HG03095 (cell line): ENCODE data around the gene TRPM3.
"Not testable (repeated sequence)": the region's sequence is repeated elsewhere in the genome, so short reads cannot be mapped to it uniquely, and the experiment has no call there.

Experiments
- ATAC-seq: cut with Tn5 transposase; IDR thresholded peaks from one replicate; pipeline ENCODE4 v1.9.1; 2021; ENCODE audit warnings: moderate library complexity; ENCODE audit not compliant: unreplicated experiment

Gene TRPM3

GRCh38 chr9:70678153-70678552 is 443.3 kb downstream of the TRPM3 start:
- no peak for ATAC-seq

DNA sequence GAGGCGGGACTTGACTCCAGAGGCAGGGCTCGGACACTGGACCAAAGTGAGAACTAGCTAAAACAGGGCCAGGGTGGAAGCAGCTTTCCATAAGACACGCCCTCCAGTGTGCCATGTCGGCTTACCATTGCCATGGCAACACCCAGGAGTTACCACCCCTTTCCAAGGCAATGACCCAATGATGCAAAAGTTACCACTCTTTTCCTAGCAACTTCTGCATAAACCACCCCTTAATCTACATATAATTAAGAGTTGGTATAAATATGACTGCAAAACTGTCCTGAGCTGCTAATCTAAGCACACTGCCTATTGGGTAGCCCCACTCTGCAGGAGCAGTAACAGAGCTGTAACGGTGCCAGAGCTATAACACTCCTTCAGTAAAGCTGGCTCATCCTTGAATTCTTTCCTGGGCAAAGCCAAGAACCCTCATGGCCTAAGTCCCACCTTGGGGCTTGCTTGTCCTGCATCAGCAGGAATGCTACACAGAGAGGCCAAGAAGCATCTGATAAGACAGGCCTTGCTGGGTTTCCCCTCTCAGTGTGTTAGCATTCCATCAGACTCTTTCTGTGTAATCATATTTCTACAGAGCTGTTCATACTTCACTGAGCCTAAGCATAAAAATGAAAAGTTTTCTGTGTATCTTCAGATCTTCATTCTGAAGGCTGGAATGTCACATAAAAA is 444.2 kb downstream of the TRPM3 start:
- ATAC-seq, result no peak

GRCh38 chr9:70675868-70676370 is 445.5 kb downstream of the TRPM3 start:
- ATAC-seq, result no peak

- no peak for ATAC-seq
These were observed 447.6 kb downstream of the TRPM3 start for GRCh38 chr9:70673844-70674243.

DNA sequence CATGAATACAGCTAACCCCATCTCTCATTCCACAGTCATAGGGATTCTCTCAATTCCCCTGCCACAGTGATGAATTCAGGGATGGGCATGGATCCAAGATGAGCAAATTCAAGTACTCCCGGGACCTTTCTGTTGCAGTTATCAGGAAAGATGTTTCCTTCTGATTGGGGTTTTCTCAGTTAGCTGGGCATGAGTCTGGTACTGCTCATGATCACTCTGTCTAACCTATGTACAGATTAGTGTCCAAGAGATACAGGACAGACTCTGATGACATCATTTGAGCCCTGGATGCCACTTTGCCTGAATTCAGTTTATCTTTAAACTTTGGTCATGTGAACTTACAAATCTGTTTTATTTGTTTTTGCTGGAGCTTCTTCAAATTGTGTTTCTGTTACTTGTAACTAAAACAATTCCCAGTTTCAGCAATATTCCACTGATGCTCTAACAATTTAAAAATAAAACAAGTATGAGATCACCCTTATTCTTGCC is 449.2 kb downstream of the TRPM3 start:
- ATAC-seq, result no peak

GRCh38 chr9:70668751-70669150 is 452.7 kb downstream of the TRPM3 start:
- ATAC-seq, result no peak

DNA sequence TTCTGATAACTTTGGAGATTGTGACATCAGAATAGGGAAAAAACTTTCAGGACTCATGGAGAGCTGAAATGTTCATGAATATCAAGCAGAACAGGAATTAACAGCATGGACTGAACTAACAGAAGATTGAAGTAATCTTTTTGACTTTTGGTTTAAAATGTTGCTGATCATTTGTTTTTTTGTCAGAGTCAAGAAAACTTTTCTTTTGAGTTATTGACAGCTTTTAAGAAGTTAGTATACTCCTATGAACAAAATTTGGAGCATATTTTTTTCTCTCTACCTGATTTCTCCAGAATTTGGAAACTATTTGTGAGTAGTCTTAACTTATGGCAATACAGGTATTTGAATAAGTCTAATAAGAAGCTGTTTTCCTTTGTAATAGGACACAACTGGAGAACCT is 462.7 kb downstream of the TRPM3 start:
- ATAC-seq, result no peak

DNA sequence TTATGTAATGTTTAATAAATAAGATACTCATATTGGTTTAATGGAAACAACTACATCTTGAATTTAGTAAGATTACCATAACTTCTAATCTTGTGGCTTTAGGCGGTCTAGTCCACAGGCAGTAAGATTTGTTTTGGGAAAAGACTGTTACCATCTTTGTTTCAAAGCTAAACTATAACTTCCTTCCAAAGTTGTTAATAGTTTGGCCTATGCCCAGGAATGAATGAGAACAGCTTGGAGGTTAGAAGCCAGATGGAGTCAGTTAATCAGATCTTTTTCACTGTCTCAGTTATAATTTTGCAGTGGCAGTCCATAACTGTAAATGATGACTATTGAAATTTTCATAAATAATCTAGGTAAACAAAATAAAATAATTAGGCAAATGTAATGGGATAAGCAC is 465.1 kb downstream of the TRPM3 start:
- ATAC-seq, result no peak

- ATAC-seq, result no peak
These were observed 467.3 kb downstream of the TRPM3 start for GRCh38 chr9:70654144-70654543.

DNA sequence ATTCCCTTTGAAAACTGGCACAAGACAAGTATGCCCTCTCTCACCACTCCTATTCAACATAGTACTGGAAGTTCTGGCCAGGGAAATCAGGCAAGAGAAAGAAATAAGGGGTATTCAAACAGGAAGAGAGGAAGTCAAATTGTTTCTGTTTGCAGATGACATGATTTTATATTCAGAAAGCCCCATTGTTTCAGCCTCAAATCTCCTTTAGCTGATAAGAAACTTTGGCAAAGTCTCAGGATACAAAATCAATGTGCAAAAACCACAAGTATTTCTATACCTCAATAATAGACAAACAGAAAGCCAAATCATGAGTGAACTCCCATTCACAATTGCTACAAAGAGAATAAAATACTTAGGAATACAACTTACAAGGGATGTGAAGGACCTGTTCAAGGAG is 476.8 kb downstream of the TRPM3 start:
- ATAC-seq, result not testable (repeated sequence)

- no peak for ATAC-seq
These were observed 479.1 kb downstream of the TRPM3 start for GRCh38 chr9:70642341-70642740.

GRCh38 chr9:70641631-70642030 is 479.8 kb downstream of the TRPM3 start:
- ATAC-seq, result no peak

GRCh38 chr9:70641031-70641430 is 480.4 kb downstream of the TRPM3 start:
- no peak for ATAC-seq

GRCh38 chr9:70639853-70640814 is 481.3 kb downstream of the TRPM3 start:
- ATAC-seq, result no peak

GRCh38 chr9:70635790-70636189 is 485.6 kb downstream of the TRPM3 start:
- ATAC-seq, result no peak

GRCh38 chr9:70634696-70635095 is 486.7 kb downstream of the TRPM3 start:
- ATAC-seq, result no peak

- ATAC-seq, result no peak
These were observed 490.4 kb downstream of the TRPM3 start for GRCh38 chr9:70630971-70631370.

GRCh38 chr9:70629080-70629685 is 492.2 kb downstream of the TRPM3 start:
- not testable (repeated sequence) for ATAC-seq

DNA sequence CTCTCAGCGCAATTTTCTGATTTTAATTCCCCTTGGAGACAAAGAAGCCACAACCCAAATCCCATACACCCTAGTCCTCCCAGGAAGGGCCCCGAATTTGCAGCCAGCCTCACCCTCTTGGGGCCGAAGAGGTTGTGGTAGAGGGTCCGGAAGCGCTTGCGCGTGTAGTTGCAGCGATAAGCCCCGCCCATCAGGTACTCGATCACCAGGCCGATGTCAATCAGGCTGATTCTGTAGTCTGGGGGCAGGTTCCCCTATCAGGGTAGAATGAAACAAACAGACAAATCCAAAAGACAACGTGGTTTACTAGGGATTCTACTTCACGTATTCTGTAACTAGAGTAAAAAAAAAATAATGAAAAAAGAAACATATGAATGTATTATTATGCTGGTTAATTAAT is 496.3 kb downstream of the TRPM3 start:
- no peak for ATAC-seq

GRCh38 chr9:70618784-70619183 is 502.6 kb downstream of the TRPM3 start:
- ATAC-seq, result no peak
